Measurements from ENCODE around the gene RP9. TPM values are rescaled to one million over a fixed set of nuclear protein-coding genes. Genes with fewer than 3 reads are reported as not detected.

Gene RP9
- total and polyA plus RNA-seq, 2 of the 13 experiments (the other 11 are each of a cell fraction or from before 2014, with no cell fraction given) = 14.2 to 18.6 TPM

- FAIRE-seq = no peak
- Histone ChIP-seq H3K9ac (ENCODE audit: insufficient read depth, low read depth, low read length) (no peak overlapping the region), H3K4me3 (replicated peaks in 1 of 3; ENCODE audit: insufficient read depth in 1 of 3, low read depth in 2 of 3, low read length in 3 of 3) (no peak overlapping the region), H3K4me1 (ENCODE audit: insufficient read depth, low read length) (no peaks in the 10 kb centered on the region), H3K27me3 (ENCODE audit: control insufficient read depth in 1 of 2, insufficient read depth in 2 of 2, low read length in 2 of 2) (no peaks in the 10 kb centered on the region), H3K79me2 (ENCODE audit: insufficient read depth, low read length) (no peaks in the 10 kb centered on the region), H3K27ac (ENCODE audit: extremely low read length, insufficient read depth, low read length) (no peak overlapping the region), H2AFZ (ENCODE audit: low read length) (no peak overlapping the region), H3K36me3 (replicated peaks in 1 of 2; ENCODE audit: control insufficient read depth in 1 of 2, insufficient read depth in 2 of 2, low read length in 2 of 2) (peaks cover 2 to 4% of the 10 kb centered on the region in 2 experiments; a peak in 1 of 5 replicates), H4K20me1 (ENCODE audit: insufficient read depth, low read length) (no peaks in the 10 kb centered on the region), H3K9me3 (ENCODE audit: low read length) (no peaks in the 10 kb centered on the region; the same call in 1 of the 2 replicates), H3K4me2 (ENCODE audit: low read depth, low read length) (no peak overlapping the region)
- WGBS (ENCODE audit: low lambda C conversion rate) = 34% methylated on average over 7 of the region's 7 CpGs
- TF ChIP-seq NFKBIZ (CRISPR knock-in tag; IDR thresholded peaks at IDR 0.05) (no peak), PHB2 (IDR thresholded peaks at IDR 0.05; ENCODE audit: partially characterized antibody) (no peak), GABPA (IDR thresholded peaks at IDR 0.05; ENCODE audit: low read depth, low read length) (no peak), GABPA (CRISPR knock-in tag; IDR thresholded peaks at IDR 0.05; ENCODE audit: low read depth) (no peak), ZNF597 (CRISPR knock-in tag; IDR thresholded peaks at IDR 0.05) (no peak), MEIS1 (CRISPR knock-in tag; IDR thresholded peaks at IDR 0.05; ENCODE audit: borderline replicate concordance) (no peak), MED8 (CRISPR knock-in tag; IDR thresholded peaks at IDR 0.05; ENCODE audit: insufficient replicate concordance) (no peak), PITX1 (CRISPR knock-in tag; IDR thresholded peaks at IDR 0.05) (no peak), ZNF24 (IDR thresholded peaks at IDR 0.05) (no peak), ZNF142 (CRISPR knock-in tag; IDR thresholded peaks at IDR 0.05) (no peak), ZNF879 (CRISPR knock-in tag; IDR thresholded peaks at IDR 0.05) (no peak), ATF1 (CRISPR knock-in tag; IDR thresholded peaks at IDR 0.05) (no peak), ZNF652 (CRISPR knock-in tag; IDR thresholded peaks at IDR 0.05; ENCODE audit: borderline replicate concordance, low read depth) (no peak), KDM2A (CRISPR knock-in tag; IDR thresholded peaks at IDR 0.05; ENCODE audit: borderline replicate concordance, low read depth) (no peak)
- TF ChIP-seq, protein P1, sequence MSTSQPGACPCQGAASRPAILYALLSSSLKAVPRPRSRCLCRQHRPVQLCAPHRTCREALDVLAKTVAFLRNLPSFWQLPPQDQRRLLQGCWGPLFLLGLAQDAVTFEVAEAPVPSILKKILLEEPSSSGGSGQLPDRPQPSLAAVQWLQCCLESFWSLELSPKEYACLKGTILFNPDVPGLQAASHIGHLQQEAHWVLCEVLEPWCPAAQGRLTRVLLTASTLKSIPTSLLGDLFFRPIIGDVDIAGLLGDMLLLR (CRISPR knock-in tag; IDR thresholded peaks at IDR 0.05) = no peak
- no peak for ATAC-seq
- no TSS peak for BruUV-seq (replicated peaks)
- CTCF ChIA-PET (ENCODE audit: low intra/inter-chr PET ratio, low total read pairs) = no interaction called here
- POLR2A ChIA-PET = no interaction called here
- in situ Hi-C loops (cut with HindIII; ENCODE audit: extremely low pct_ligation_motif_present, low pct_unique_long_range_greater_than_20kb) = no loop called here
- intact Hi-C loops (cut with micrococcal nuclease; ENCODE audit: unreplicated experiment) = no loop called here
- DNase-seq (ENCODE audit: low spot score) = no peak
Measured at GRCh38 chr7:33089142-33089541, 20.1 kb downstream of the RP9 start.
